Activated B cell treated with CpG ODN at 0.5 μM for 24 hours (primary cell): ENCODE data around the gene PCP4L1. TPM values are rescaled to one million over a fixed set of nuclear protein-coding genes. Genes with fewer than 3 reads are reported as not detected.

ENCODE experiments used
- ATAC-seq: fragments of 200-7000 bp; cut with Tn5 transposase; one replicate; pipeline ENCODE4 v1.10.0; 2021; ENCODE audit warnings: low read depth, mild to moderate bottlenecking, moderate library complexity
- CTCF ChIA-PET: fragments of 350-600 bp; sonication (Branson Sonifier 250); formaldehyde crosslinking; loops from one replicate; lab custom pipeline; 2021; ENCODE audit warnings: antibody characterized with exemption; lab: Charles Lee
- POLR2A ChIA-PET: fragments of 350-600 bp; sonication (Branson Sonifier 250); formaldehyde crosslinking; loops from one replicate; lab custom pipeline; 2021; ENCODE audit warnings: antibody characterized with exemption; lab: Charles Lee
- DNase-seq: peaks from one replicate; pipeline ENCODE4 v3.0.0; 2022
- H3K27ac Mint-ChIP-seq: one replicate; pipeline ENCODE4 v1.8.0; 2020; ENCODE audit warnings: mixed read lengths
- H3K27me3 Mint-ChIP-seq: one replicate; pipeline ENCODE4 v1.8.0; 2021; ENCODE audit warnings: mixed read lengths
- H3K36me3 Mint-ChIP-seq: one replicate; pipeline ENCODE4 v1.8.0; 2021; ENCODE audit warnings: low read depth, mixed read lengths
- H3K4me1 Mint-ChIP-seq: one replicate; pipeline ENCODE4 v1.8.0; 2021; ENCODE audit warnings: mixed read lengths
- H3K4me3 Mint-ChIP-seq: one replicate; pipeline ENCODE4 v1.8.0; 2020; ENCODE audit warnings: mild to moderate bottlenecking, mixed read lengths
- H3K9me3 Mint-ChIP-seq: one replicate; pipeline ENCODE4 v1.8.0; 2020; ENCODE audit warnings: mixed read lengths
- intact Hi-C: fragments of 100-400 bp; cut with micrococcal nuclease; formaldehyde crosslinking; loops from one replicate; pipeline ENCODE4 v1.15.1; 2024
- total RNA-seq: library from RNA; stranded (reverse); gene quantifications from 2 replicates; pipeline ENCODE4 v1.2.3, GENCODE V29; 2022
- TF ChIP-seq, protein P1 (sequence below): fragments of 200-600 bp; IDR thresholded peaks from one replicate; pipeline ENCODE4 v1.8.0; 2022; ENCODE audit warnings: antibody characterized with exemption, mild to moderate bottlenecking

PCP4L1 gene
- total RNA-seq, 1 donor from 2014 or later, result not detected

- ATAC-seq (no peak), DNase-seq (no peak)
- Mint-ChIP-seq H3K4me1 (peaks cover 10% of the 10 kb centered on the region), H3K27ac (no peak overlapping the region), H3K27me3 (peaks cover 10% of the 10 kb centered on the region), H3K9me3 (no peaks in the 10 kb centered on the region), H3K4me3 (no peak overlapping the region), H3K36me3 (no peaks in the 10 kb centered on the region)
- CTCF ChIA-PET, result no interaction called here
- intact Hi-C loops, result no loop called here
- POLR2A ChIA-PET, result no interaction called here
- TF ChIP-seq, protein P1, sequence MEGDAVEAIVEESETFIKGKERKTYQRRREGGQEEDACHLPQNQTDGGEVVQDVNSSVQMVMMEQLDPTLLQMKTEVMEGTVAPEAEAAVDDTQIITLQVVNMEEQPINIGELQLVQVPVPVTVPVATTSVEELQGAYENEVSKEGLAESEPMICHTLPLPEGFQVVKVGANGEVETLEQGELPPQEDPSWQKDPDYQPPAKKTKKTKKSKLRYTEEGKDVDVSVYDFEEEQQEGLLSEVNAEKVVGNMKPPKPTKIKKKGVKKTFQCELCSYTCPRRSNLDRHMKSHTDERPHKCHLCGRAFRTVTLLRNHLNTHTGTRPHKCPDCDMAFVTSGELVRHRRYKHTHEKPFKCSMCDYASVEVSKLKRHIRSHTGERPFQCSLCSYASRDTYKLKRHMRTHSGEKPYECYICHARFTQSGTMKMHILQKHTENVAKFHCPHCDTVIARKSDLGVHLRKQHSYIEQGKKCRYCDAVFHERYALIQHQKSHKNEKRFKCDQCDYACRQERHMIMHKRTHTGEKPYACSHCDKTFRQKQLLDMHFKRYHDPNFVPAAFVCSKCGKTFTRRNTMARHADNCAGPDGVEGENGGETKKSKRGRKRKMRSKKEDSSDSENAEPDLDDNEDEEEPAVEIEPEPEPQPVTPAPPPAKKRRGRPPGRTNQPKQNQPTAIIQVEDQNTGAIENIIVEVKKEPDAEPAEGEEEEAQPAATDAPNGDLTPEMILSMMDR, result no peak
These were observed 8.3 kb downstream of the PCP4L1 start for GRCh38 chr1:161266836-161267235.

DNA sequence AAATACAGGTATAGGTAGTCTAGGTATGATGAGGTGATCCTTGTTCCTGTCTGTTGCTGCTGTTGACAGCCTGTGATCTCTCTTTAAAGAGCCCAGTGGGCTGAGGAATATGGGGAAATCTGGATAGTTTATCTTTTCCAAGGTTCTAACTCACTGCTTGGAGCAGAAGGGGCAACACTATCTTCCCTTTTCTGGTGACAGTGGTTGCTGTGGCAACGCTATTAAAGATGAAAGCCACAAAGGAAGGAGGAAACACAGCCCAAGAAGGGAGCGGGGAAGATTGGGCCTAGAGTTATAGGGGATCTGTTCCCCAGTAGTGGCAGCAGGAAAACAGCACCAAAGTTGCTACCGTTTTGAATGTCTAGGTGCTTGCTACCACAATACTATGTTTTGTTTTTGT is 8.8 kb downstream of the PCP4L1 start:
- POLR2A ChIA-PET, result no interaction called here
- no peaks in the 10 kb centered on the region for H3K9me3 Mint-ChIP-seq
- H3K4me1 Mint-ChIP-seq, result peaks cover 10% of the 10 kb centered on the region
- intact Hi-C loops, result no loop called here
- no peak overlapping the region for H3K27ac Mint-ChIP-seq
- H3K27me3 Mint-ChIP-seq, result peaks cover 10% of the 10 kb centered on the region
- CTCF ChIA-PET, result no interaction called here
- ATAC-seq, result no peak
- no peaks in the 10 kb centered on the region for H3K36me3 Mint-ChIP-seq
- H3K4me3 Mint-ChIP-seq, result no peak overlapping the region
- TF ChIP-seq, protein P1, result no peak
- no peak for DNase-seq

GRCh38 chr1:161273402-161273801 is 14.9 kb downstream of the PCP4L1 start:
- Mint-ChIP-seq H3K9me3 (no peaks in the 10 kb centered on the region), H3K4me1 (no peaks in the 10 kb centered on the region), H3K36me3 (no peaks in the 10 kb centered on the region), H3K27ac (no peak overlapping the region), H3K27me3 (peaks cover 8% of the 10 kb centered on the region), H3K4me3 (no peak overlapping the region)
- ATAC-seq (no peak), DNase-seq (no peak)
- CTCF ChIA-PET, result no interaction called here
- intact Hi-C loops, result no loop called here
- TF ChIP-seq, protein P1, result no peak
- POLR2A ChIA-PET, result no interaction called here

- Mint-ChIP-seq H3K27me3 (peaks cover 11% of the 10 kb centered on the region), H3K9me3 (no peaks in the 10 kb centered on the region), H3K27ac (no peak overlapping the region), H3K36me3 (no peaks in the 10 kb centered on the region), H3K4me1 (no peaks in the 10 kb centered on the region), H3K4me3 (no peak overlapping the region)
- POLR2A ChIA-PET, result no interaction called here
- ATAC-seq (no peak), DNase-seq (no peak)
- CTCF ChIA-PET, result no interaction called here
- intact Hi-C loops, result no loop called here
- TF ChIP-seq, protein P1, result no peak
These were observed 16.3 kb downstream of the PCP4L1 start for GRCh38 chr1:161274874-161275273.

DNA sequence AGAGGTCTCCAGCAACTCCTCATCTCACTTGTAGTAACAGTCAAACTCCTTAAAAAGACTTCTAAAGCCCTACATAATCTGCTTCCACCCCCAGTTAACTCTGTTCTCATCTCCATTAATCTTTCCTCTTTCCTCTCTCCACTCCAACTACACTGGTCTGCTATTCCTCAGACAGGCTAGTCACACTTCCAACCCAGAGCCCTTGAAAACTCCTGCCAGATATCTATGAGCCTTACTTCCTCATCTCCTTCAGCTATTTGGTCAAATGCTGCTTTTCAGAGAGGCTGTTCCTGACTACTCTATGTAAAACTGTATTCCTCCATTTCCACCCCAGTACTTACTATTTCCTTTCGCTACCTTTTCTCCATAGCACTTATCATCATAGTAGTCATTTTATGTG is 24.4 kb downstream of the PCP4L1 start:
- H3K27ac Mint-ChIP-seq, result no peak overlapping the region
- DNase-seq, result no peak
- H3K27me3 Mint-ChIP-seq, result peaks cover 3% of the 10 kb centered on the region
- no peak for ATAC-seq
- H3K4me3 Mint-ChIP-seq, result no peak overlapping the region
- CTCF ChIA-PET, result interaction anchor here (1.3 kb wide), 1 partner anchor 8 kb away, joined by 4 read pairs; no protein-coding TSS in a partner anchor
- intact Hi-C loops, result no loop called here
- H3K36me3 Mint-ChIP-seq, result no peaks in the 10 kb centered on the region
- no peaks in the 10 kb centered on the region for H3K9me3 Mint-ChIP-seq
- POLR2A ChIA-PET, result no interaction called here
- H3K4me1 Mint-ChIP-seq, result peaks cover 7% of the 10 kb centered on the region
- TF ChIP-seq, protein P1, result no peak
